Fibroblast of skin of scalp (primary cell): ENCODE measurements around the gene AHI1.
A peak's percentile ranks its signal among the peaks of the same experiment; 100 is the strongest.

Experiments
- DNase-seq: peaks from one replicate; pipeline ENCODE4 v3.0.0-alpha.2; 2013

The AHI1 gene

DNA sequence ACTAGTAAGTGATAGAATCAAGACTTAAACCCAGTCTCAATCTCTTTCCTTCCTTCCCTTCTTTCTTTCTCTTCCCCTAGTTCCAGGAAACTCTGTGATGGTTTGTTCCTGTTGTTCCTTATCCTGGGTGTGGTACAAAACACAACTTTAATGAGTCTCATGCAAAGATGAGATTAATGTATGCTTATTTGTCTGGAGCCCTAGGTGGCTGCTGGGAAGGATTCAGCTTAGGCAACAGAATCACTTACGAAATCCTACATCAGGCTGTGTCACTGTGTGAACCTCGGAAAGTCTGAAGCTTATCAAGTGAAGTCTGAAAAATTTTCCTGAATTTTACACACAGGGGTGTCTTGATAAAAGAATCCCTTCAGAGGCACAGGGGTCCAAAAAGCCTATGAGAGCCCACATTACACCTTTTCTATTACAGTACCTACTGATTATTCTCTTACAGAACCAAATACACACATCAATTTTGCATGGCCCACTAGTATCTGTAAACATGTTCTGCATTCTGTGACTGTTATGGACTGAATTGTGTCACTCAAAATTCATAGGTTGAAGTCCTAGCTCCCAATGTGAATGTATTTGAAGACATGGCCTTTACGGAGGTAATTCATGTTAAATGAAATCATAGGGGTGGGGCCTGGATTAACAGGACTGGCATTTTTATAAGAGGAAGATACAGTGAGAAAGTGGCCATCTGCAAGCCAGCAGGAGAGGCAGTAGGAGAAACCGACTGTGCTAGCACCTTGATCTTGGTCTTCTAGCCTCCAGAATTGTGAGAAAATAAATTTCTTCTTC lies 171.7 kb downstream of the AHI1 start:
- no peak for DNase-seq

- DNase-seq: no peak
Observed at GRCh38 chr6:135324531-135324930, 173.0 kb downstream of the AHI1 start.

DNA sequence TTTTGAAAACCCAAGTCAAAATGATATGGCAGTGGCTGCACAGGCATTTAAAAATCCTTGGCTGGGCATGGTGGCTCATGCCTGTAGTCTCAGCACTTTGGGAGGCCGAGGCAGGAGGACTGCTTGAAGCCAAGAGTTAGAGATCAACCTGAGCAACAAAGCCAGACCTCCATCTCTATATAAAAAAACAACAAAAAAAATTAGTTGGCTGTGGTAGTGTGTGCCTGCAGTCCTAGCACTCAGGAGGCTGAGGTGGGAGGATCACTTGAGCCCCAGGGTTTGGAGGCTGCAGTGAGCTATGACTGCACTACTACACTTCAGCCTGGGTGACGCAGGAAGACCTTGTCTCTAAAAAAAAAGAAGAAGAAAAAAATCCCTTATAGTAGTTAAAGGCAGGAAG lies 173.6 kb downstream of the AHI1 start:
- no peak for DNase-seq

GRCh38 chr6:135323202-135323668 lies 174.3 kb downstream of the AHI1 start:
- DNase-seq: no peak

DNA sequence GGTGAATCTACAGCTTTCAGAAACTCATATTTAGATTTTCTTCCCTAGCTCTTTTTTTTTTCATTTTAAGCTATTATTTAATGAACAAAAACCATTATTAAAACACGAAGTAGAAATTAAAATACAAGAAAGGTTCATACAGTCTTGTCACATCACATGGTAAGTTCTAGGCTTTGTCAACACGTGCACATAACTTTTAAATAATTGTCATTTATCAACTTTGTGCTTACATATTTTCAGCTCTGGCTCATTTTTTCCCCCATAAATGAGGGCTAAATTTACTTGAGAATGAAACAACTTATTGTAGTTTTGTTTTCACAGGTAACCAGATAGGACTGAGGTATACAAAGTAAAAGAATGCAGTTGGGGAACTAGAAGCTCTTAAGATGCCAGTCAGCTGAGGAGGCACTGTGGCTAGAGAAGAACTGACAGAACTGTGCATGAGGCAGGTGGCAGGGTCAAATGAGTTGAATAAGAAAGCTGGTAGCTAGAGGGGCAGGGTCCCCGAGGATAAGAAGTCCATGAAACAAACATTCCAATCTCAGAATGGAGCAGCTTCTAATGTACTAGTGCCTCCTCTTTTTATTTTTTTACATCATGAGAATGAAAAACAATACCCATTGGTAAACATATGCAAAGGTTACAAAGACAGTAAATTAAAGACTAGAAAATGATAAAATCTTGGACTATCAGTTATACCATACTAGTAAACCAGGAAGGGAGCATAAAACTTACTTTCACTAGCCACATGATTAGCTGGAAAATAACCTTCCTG lies 174.9 kb downstream of the AHI1 start:
- DNase-seq: no peak

- no peak for DNase-seq
Observed at GRCh38 chr6:135320721-135321621, 176.6 kb downstream of the AHI1 start.

- DNase-seq: no peak
Observed at GRCh38 chr6:135319819-135320218, 177.7 kb downstream of the AHI1 start.

GRCh38 chr6:135318738-135319469 lies 178.6 kb downstream of the AHI1 start:
- no peak for DNase-seq

GRCh38 chr6:135314543-135314942 lies 183.0 kb downstream of the AHI1 start:
- DNase-seq: no peak

- DNase-seq: no peak
Observed at GRCh38 chr6:135311446-135312200, 185.9 kb downstream of the AHI1 start.

GRCh38 chr6:135310291-135310690 lies 187.2 kb downstream of the AHI1 start:
- DNase-seq: no peak

GRCh38 chr6:135306740-135307420 lies 190.7 kb downstream of the AHI1 start:
- DNase-seq: no peak

DNA sequence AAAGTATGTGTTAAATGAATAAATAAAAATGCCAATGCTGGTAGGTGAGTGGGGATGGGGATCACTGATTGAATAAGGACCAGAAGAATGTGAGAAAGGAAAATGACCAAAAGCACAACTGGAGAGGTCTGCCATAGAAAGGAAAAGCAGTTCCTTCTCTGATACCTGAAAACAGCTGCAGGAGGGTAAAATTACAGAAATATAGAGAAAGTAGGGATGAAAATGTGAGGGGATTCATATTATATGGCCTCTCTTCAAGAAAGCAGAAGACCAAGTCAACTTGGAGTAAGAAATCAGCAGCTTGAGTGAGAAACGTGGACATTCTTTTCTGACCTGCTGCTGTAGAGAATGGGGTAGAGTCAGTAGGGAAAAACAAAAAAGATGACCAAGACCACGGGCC lies 191.4 kb downstream of the AHI1 start:
- no peak for DNase-seq

DNA sequence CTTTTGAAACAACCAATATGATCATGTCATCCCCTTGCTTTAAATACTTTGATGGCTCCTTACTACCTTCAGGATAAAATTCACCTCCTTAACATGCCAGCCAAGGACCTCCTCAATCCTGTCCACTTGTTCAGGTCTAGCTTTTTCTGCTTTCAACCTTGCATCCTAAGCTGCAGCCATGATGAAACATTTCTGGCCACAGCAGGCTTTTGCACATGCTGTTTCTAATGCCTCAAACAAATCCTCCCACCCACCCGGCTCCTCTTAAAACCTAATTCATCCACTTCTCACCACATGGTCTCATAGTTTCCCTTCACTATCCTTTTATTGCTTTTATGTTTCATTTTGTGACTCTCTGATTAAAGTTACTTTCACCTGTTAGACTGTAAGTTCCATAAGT lies 191.9 kb downstream of the AHI1 start:
- DNase-seq: no peak

- DNase-seq: no peak
Observed at GRCh38 chr6:135304883-135305282, 192.7 kb downstream of the AHI1 start.

DNA sequence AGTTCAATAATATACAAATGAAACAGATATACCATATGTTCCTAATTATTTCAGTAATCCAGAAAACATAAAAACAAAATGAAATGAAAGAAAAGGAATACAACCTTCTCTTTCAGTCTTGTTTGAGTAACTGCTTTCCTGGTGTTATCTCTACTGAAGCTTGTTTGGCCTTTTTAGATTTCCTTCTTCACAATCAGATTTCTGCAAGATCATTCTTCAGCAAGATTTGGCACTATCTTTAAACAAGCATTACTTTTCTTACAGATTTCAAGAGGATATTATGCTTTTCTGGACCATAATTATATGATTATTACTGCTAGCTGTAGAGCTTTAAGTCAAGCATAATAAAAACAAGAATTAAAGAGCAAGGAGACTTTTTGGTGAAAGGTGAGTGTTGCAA lies 196.2 kb downstream of the AHI1 start:
- no peak for DNase-seq

- no peak for DNase-seq
Observed at GRCh38 chr6:135300576-135300975, 197.0 kb downstream of the AHI1 start.

DNA sequence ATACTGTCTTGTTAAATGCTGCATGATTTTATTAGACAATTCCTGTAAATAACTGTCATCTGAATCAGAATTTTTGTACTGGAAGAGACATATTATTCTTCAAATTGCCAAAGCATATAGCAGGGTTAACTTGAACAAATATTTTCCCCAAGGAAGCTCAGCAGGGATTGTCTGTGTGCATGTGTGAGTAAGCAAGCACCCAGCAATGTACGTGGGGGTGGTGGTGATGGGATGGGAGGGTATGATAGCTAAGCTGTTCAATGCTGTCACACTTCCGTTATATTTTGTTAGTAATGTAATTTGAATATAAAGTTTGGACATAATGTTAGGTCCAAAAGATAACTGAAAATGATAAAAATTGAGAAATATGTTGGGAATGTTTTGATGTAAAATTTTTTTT lies 198.3 kb downstream of the AHI1 start:
- DNase-seq: peak; percentile 87

DNA sequence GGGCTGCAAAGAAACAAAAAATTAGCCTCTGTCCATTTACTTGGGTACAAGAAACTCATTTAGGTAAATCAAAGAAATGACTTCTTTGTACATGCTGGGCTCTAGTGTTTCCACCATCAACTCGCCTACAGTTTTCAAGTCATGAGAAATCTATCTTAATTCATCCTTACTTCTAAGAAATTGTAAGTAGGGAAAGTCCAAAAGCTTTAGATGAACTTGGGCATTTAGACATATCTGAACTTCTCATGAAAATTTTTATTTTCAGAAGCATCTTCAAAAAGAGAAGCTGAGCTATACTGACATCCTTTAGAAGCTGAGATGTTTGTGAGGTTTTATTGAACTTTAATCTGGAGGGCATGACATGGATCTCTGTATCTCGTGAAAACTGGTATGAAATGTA lies 199.1 kb downstream of the AHI1 start:
- DNase-seq: no peak

GRCh38 chr6:135296715-135297114 lies 200.8 kb downstream of the AHI1 start:
- DNase-seq: no peak

GRCh38 chr6:135295085-135295484 lies 202.5 kb downstream of the AHI1 start:
- DNase-seq: no peak
